GM10266 (cell line): ENCODE data around the gene MNT.

Source experiments
- DNase-seq: peaks from one replicate; pipeline ENCODE4 v3.0.0; 2012; ENCODE audit errors: extremely low spot score
- TF ChIP-seq, protein P1 (sequence below): IDR thresholded peaks from 2 replicates; pipeline ENCODE4 v1.5.1; 2012; ENCODE audit warnings: mild to moderate bottlenecking, low read depth; ENCODE audit not compliant: control insufficient read depth, insufficient read depth; ENCODE audit errors: missing control alignments

Gene MNT

DNA sequence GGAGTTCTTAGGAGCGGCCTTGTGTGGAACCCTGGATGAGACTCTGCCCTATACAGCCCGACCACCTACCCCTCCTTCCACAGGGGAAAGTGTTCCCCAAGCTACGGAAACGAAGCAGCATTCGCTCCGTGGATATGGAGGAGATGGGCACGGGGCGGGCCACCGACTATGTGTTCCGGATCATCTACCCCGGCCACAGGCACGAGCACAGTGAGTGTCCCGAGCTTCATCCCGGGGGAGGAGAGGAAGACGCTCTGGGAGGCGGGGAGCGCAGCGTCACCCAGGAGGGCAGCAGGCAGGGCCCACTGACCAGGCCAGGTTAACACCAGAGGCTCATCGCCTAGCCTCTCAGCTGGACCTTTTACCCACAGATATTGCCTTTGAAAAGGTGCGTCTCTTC, 35.7 kb downstream of the MNT start:
- no peak for DNase-seq
- TF ChIP-seq, protein P1, sequence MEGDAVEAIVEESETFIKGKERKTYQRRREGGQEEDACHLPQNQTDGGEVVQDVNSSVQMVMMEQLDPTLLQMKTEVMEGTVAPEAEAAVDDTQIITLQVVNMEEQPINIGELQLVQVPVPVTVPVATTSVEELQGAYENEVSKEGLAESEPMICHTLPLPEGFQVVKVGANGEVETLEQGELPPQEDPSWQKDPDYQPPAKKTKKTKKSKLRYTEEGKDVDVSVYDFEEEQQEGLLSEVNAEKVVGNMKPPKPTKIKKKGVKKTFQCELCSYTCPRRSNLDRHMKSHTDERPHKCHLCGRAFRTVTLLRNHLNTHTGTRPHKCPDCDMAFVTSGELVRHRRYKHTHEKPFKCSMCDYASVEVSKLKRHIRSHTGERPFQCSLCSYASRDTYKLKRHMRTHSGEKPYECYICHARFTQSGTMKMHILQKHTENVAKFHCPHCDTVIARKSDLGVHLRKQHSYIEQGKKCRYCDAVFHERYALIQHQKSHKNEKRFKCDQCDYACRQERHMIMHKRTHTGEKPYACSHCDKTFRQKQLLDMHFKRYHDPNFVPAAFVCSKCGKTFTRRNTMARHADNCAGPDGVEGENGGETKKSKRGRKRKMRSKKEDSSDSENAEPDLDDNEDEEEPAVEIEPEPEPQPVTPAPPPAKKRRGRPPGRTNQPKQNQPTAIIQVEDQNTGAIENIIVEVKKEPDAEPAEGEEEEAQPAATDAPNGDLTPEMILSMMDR = no peak

DNA sequence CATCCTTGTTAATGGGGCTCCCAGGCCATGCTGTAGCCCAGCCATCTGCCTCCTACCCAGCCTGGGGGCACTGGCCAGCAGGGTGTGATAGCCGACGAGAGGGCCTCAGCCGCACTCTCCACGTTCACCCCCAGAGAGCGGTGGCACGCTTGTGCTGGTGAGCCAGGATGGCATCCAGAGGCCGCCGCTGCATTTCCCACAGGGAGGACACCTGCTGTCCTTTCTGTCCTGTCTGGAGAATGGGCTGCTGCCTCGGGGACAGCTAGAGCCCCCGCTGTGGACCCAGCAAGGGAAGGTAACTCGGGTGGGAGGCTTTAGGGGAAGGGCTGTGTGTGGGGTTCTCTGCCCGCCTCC, 36.1 kb downstream of the MNT start:
- TF ChIP-seq, protein P1 = no peak
- DNase-seq = no peak

DNA sequence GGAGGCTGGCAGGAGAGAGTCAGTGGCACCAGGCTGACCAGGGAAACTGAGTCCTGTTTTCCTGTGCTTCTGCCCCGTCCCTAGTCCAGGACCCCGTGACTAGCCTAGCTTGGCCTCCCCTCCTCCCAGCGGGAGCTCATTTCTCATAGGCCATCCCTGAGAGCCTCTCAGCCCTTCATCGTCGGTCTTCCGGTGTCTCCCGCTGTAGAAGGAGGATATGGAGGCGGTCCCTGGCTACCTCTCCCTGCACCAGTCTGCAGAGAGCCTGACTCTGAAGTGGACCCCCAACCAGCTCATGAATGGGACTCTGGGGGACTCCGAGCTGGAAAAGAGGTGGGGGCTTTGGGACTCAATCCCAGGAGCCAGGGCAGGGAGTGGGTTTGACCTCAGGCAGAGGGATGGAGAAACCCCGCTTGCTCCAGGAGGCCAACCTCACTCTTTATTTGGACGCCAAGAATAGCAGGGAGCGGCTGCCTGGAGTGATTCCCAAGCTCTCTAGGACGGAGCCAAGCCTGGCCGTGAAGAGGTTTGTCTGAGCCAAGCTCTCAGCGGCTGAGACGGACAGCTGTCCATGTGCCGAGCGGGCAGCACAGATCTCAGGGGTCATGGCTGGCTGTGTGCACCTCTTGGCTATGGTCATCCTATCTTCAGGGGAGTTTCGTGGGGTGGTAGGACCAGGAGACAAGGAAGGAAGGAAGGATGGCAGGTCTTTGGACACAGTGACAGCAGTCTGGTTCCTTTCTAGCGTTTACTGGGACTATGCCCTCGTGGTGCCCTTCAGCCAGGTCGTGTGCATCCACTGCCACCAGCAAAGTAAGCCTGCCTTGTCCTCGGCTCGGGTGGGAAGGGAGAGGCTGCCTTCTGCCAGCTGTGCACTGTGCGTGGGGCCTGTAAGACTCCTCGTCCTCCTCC, 36.8 kb downstream of the MNT start:
- no peak for DNase-seq
- TF ChIP-seq, protein P1 = no peak

DNA sequence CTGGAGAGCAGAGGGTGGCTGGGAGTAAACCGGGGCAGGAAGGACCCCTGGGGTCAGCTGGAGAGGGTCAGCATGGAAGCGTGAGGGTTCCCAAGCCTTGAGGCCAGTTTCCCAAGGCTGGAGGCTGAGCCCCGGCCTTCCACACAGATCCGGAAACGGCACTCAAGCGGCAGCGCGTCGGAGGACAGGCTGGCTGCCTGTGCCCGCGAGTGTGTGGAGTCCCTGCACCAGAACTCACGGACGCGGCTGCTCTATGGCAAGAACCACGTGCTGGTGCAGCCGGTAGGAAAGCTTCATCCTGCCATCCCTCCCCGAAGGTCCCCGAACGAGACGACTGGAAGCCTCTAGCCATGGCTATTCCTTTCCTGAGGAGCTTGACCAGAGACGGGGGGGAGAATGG, 37.5 kb downstream of the MNT start:
- no peak for DNase-seq
- TF ChIP-seq, protein P1 = no peak

DNA sequence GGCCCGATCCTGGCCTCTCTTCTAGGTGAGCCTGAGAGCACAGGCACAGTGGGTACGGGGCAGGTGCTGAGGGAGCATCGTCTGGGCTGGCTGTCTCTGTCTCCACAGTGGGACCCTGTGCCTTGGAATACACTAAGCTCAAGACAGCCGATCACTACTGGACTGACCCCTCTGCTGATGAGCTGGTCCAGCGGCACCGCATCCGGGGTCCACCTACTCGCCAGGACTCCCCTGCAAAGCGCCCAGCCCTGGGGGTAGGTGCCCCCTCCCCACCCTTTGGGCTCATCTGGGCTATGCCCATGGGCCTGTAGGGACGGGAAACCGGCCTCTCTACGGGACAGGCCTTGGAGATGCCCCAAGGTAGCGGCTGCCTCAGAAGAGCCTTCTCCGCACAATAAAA, 38.0 kb downstream of the MNT start:
- TF ChIP-seq, protein P1 = no peak
- DNase-seq = no peak

DNA sequence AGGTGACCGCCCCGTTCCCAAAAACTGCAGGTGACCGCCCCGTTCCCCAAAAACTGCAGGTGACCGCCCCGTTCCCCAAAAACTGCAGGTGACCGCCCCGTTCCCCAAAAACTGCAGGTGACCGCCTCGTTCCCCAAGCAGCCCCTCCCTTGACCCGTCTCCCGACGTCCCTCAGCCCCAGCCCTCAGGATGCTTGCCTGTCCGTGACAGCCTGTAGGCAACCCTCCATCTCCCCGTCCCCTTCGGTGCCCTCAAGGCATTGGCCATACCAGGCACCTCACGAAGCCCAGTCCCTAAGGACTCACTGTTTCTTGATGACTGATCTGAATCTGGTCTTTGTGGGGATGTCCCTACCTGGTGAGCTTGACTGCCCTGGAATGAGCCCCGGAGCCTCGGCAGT, 38.4 kb downstream of the MNT start:
- TF ChIP-seq, protein P1 = no peak

DNA sequence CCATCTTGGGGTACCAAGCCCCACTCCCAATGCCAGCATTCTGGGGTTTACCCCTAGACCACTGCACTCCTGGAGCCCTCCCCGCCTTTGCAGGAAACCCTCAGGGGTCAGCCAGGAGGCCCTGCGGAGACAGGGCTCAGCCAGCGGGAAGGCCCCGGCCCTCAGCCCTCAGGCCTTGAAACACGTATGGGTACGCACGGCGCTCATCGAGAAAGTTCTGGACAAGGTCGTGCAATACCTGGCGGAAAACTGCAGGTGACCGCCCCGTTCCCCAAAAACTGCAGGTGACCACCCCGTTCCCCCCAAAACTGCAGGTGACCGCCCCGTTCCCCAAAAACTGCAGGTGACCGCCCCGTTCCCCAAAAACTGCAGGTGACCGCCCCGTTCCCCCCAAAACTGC, 38.8 kb downstream of the MNT start:
- TF ChIP-seq, protein P1 = no peak
- DNase-seq = no peak

More for the DNA sequence above, 38.4 kb downstream of the MNT start:
- DNase-seq = no peak
